Calu3 (cell line): ENCODE measurements around the gene PRKN. TPM values are rescaled to one million over a fixed set of nuclear protein-coding genes. Genes with fewer than 3 reads are reported as not detected.

Experiments used
- BruUV-seq: library from RNA; stranded (reverse); fragments of 400-500 nt; replicated peaks from 2 replicates; lab custom pipeline; 2021; lab: Mats Ljungman, UMichigan
- CTCF ChIA-PET: fragments of 300-600 bp; sonication (Branson Sonifier 250); formaldehyde crosslinking; loops from one replicate; lab custom pipeline; 2022; ENCODE audit warnings: antibody characterized with exemption; lab: Charles Lee
- DNase-seq: peaks from one replicate; pipeline ENCODE4 v3.0.0; 2022
- H3K27ac Mint-ChIP-seq: one replicate; pipeline ENCODE4 v1.8.0; 2022; ENCODE audit warnings: mixed read lengths; ENCODE audit not compliant: unreplicated experiment
- H3K27me3 Mint-ChIP-seq: one replicate; pipeline ENCODE4 v1.8.0; 2022; ENCODE audit warnings: mixed read lengths; ENCODE audit not compliant: unreplicated experiment
- H3K36me3 Mint-ChIP-seq: one replicate; pipeline ENCODE4 v1.8.0; 2022; ENCODE audit warnings: mild to moderate bottlenecking, moderate library complexity, mixed read lengths; ENCODE audit not compliant: insufficient read depth, unreplicated experiment
- H3K4me1 Mint-ChIP-seq: one replicate; pipeline ENCODE4 v1.8.0; 2022; ENCODE audit warnings: mild to moderate bottlenecking, low read depth, mixed read lengths; ENCODE audit not compliant: unreplicated experiment
- H3K4me3 Mint-ChIP-seq: one replicate; pipeline ENCODE4 v1.8.0; 2022; ENCODE audit warnings: mild to moderate bottlenecking, low read depth, moderate library complexity, mixed read lengths; ENCODE audit not compliant: unreplicated experiment
- H3K9me3 Mint-ChIP-seq: one replicate; pipeline ENCODE4 v1.8.0; 2022; ENCODE audit warnings: low read depth, mixed read lengths; ENCODE audit not compliant: unreplicated experiment
- intact Hi-C: fragments of 100-400 bp; cut with micrococcal nuclease; formaldehyde crosslinking; loops from one replicate; pipeline ENCODE4 v1.10.0; 2022; ENCODE audit not compliant: unreplicated experiment
- total RNA-seq: library from RNA; stranded (reverse); gene quantifications from 2 replicates; pipeline ENCODE4 v1.2.3, GENCODE V29; 2022
- TF ChIP-seq, protein P1 (sequence below): fragments of 200-600 bp; IDR thresholded peaks from one replicate; pipeline ENCODE4 v1.8.0; 2022; ENCODE audit warnings: antibody characterized with exemption; ENCODE audit not compliant: unreplicated experiment

PRKN gene
- total RNA-seq, 1 experiment from 2014 or later, result 3.8 TPM

DNA sequence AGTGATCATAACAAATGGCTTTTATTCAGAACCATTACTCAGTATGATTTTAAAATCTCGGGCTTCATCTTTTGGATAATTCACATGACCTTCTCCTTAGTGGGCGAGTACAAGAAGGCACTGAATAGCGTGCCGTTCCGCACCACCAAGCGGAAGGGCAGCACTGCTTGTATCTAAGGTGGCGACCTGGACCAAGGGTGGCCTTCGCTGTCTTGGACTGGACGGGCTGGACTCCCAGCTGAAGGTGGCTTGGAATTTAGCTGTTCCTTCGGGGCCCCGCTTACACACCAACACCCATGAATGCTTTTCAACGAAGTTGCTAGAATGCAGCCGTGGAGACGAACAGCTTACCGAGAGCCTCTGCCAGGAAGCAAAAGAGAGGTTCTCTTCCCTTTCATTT lies 1285.1 kb downstream of the PRKN start:
- intact Hi-C loops, result no loop called here
- no peaks in the 10 kb centered on the region for H3K9me3 Mint-ChIP-seq

DNA sequence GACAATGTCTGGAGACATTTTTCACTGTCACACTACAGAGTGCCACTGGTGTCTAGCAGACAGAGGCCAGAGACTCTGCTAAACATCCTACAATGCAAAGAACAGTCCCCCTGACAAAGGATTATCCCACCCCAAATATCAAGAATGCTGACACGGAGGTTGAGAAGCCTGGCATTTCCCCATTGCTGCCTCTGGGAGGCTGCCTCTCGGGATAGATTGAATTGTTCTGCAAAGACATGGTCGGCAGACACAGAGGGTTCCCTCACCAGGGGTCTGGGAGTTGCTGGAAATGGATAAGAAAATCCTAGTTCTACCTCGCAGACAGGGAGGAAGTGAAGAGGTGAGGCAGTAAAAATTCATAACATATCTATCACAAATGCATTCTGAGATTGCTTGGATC lies 1287.3 kb downstream of the PRKN start:
- intact Hi-C loops, result no loop called here
- DNase-seq, result no peak
- no TSS peak for BruUV-seq
- no peaks in the 10 kb centered on the region for H3K27me3 Mint-ChIP-seq
- H3K9me3 Mint-ChIP-seq, result no peaks in the 10 kb centered on the region
- H3K36me3 Mint-ChIP-seq, result peaks cover 4% of the 10 kb centered on the region
- peaks cover 17% of the 10 kb centered on the region for H3K4me1 Mint-ChIP-seq
- no peak overlapping the region for H3K4me3 Mint-ChIP-seq
- H3K27ac Mint-ChIP-seq, result no peak overlapping the region
- CTCF ChIA-PET, result no interaction called here
- TF ChIP-seq, protein P1, sequence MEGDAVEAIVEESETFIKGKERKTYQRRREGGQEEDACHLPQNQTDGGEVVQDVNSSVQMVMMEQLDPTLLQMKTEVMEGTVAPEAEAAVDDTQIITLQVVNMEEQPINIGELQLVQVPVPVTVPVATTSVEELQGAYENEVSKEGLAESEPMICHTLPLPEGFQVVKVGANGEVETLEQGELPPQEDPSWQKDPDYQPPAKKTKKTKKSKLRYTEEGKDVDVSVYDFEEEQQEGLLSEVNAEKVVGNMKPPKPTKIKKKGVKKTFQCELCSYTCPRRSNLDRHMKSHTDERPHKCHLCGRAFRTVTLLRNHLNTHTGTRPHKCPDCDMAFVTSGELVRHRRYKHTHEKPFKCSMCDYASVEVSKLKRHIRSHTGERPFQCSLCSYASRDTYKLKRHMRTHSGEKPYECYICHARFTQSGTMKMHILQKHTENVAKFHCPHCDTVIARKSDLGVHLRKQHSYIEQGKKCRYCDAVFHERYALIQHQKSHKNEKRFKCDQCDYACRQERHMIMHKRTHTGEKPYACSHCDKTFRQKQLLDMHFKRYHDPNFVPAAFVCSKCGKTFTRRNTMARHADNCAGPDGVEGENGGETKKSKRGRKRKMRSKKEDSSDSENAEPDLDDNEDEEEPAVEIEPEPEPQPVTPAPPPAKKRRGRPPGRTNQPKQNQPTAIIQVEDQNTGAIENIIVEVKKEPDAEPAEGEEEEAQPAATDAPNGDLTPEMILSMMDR, result no peak

More for the DNA sequence above, 1285.1 kb downstream of the PRKN start:
- CTCF ChIA-PET, result interaction anchor here (0.7 kb wide), 1 partner anchor 32 kb away, joined by 4 read pairs; no protein-coding TSS in a partner anchor
- Mint-ChIP-seq H3K27me3 (no peaks in the 10 kb centered on the region), H3K4me1 (peaks cover 14% of the 10 kb centered on the region), H3K27ac (no peak overlapping the region), H3K36me3 (peaks cover 4% of the 10 kb centered on the region), H3K4me3 (no peak overlapping the region)
- BruUV-seq, result no TSS peak
- DNase-seq, result no peak
- TF ChIP-seq, protein P1, result no peak

GRCh38 chr6:161439093-161439492 lies 1288.5 kb downstream of the PRKN start:
- no TSS peak for BruUV-seq
- peaks cover 15% of the 10 kb centered on the region for H3K36me3 Mint-ChIP-seq
- no peaks in the 10 kb centered on the region for H3K9me3 Mint-ChIP-seq
- H3K27me3 Mint-ChIP-seq, result no peaks in the 10 kb centered on the region
- intact Hi-C loops, result loop anchor here (10.0 kb wide), 1 partner anchor 316 kb away; no protein-coding TSS in a partner anchor
- peaks cover 29% of the 10 kb centered on the region for H3K4me1 Mint-ChIP-seq
- TF ChIP-seq, protein P1, result no peak
- peak; percentile 76 for DNase-seq
- peak overlapping the region; percentile 55 for H3K27ac Mint-ChIP-seq
- peak overlapping the region; percentile 62 for H3K4me3 Mint-ChIP-seq
- CTCF ChIA-PET, result interaction anchor here (0.7 kb wide), 1 partner anchor 60 kb away, joined by 6 read pairs; no protein-coding TSS in a partner anchor

- intact Hi-C loops, result loop anchor here (10.0 kb wide), 1 partner anchor 316 kb away; no protein-coding TSS in a partner anchor
- TF ChIP-seq, protein P1, result no peak
Measured at GRCh38 chr6:161438430-161439030, 1289.0 kb downstream of the PRKN start.

More at GRCh38 chr6:161438430-161439030, 1289.0 kb downstream of the PRKN start:
- Mint-ChIP-seq H3K4me3 (peak overlapping the region; percentile 62), H3K9me3 (no peaks in the 10 kb centered on the region), H3K27me3 (no peaks in the 10 kb centered on the region), H3K27ac (peak overlapping the region; percentile 55), H3K4me1 (peaks cover 32% of the 10 kb centered on the region), H3K36me3 (peaks cover 17% of the 10 kb centered on the region)
- no peak for DNase-seq
- CTCF ChIA-PET, result no interaction called here
- BruUV-seq, result no TSS peak
